Endothelial cell of umbilical vein (primary cell): Measurements from ENCODE around the gene IFITM10. TPM values are rescaled to one million over a fixed set of nuclear protein-coding genes. Genes with fewer than 3 reads are reported as not detected.

ENCODE experiments used
- BruUV-seq: library from RNA; stranded (reverse); fragments of 400-500 nt; replicated peaks from 2 replicates; lab custom pipeline; 2021; lab: Mats Ljungman, UMichigan
- CTCF ChIA-PET: fragments of 300-600, 350-600 bp; sonication (Branson Sonifier 250); formaldehyde crosslinking; loops from one replicate; lab custom pipeline; 2021; ENCODE audit warnings: antibody characterized with exemption, inconsistent platforms; lab: Charles Lee
- POLR2A ChIA-PET: fragments of 300-600, 350-600 bp; sonication (Branson Sonifier 250); formaldehyde crosslinking; loops from one replicate; lab custom pipeline; 2021; ENCODE audit warnings: antibody characterized with exemption, inconsistent platforms; lab: Charles Lee
- DNase-seq: peaks from one replicate; pipeline ENCODE4 v3.0.0-alpha.2; 2011; ENCODE audit warnings: low read depth, low spot score
- FAIRE-seq: peaks from 2 replicates; lab custom pipeline; 2011; peaks lifted over from hg19 to GRCh38; lab: Jason Lieb, UNC
- H2AFZ ChIP-seq: 2 replicates; pipeline ENCODE4 v1.6.0; 2012; ENCODE audit warnings: low read depth, low read length, control low read depth, inconsistent platforms
- H3K27ac ChIP-seq: 2 replicates; pipeline ENCODE4 v1.5.1; 2011; ENCODE audit warnings: low read depth, mild to moderate bottlenecking, control low read depth, low read length, moderate library complexity; ENCODE audit not compliant: insufficient read depth
- H3K27me3 ChIP-seq, 2 experiments: 2 replicates each; pipeline versions ENCODE4 v1.6.0 to v1.6.1; 2011; ENCODE audit warnings: low read length in 2 of 2, mixed read lengths in 1 of 2; ENCODE audit not compliant: control insufficient read depth in 2 of 2, insufficient read depth in 2 of 2
- H3K36me3 ChIP-seq, 2 experiments: 2 replicates in 1 of 2; 3 replicates in 1 of 2; pipeline ENCODE4 v1.5.1; 2011; ENCODE audit warnings: low read length in 2 of 2, mild to moderate bottlenecking in 1 of 2, moderate library complexity in 1 of 2; ENCODE audit not compliant: control insufficient read depth in 2 of 2, insufficient read depth in 2 of 2; ENCODE audit errors: extremely low read depth in 1 of 2
- H3K4me1 ChIP-seq: 3 replicates; pipeline ENCODE4 v1.5.1; 2011; ENCODE audit warnings: mild to moderate bottlenecking, low read length; ENCODE audit not compliant: control insufficient read depth, insufficient read depth; ENCODE audit errors: extremely low read depth
- H3K4me2 ChIP-seq: 2 replicates; pipeline ENCODE4 v1.6.1; 2011; ENCODE audit warnings: low read length, control low read depth, mixed read lengths; ENCODE audit not compliant: insufficient read depth
- H3K4me3 ChIP-seq, 3 experiments: fragments of 200-600 bp in 1 of 3; sonication (generic), shearing (Covaris generic) in 1 of 3; replicated peaks in 1 of 3; 2 replicates each; pipeline ENCODE4 v1.5.1; 2011 to 2016; ENCODE audit warnings: control low read depth in 3 of 3, low read length in 3 of 3, mild to moderate bottlenecking in 2 of 3, inconsistent platforms in 1 of 3, low read depth in 1 of 3, moderate library complexity in 1 of 3; ENCODE audit not compliant: insufficient read depth in 1 of 3
- H3K79me2 ChIP-seq: 2 replicates; pipeline ENCODE4 v1.6.0; 2012; ENCODE audit warnings: low read length, inconsistent platforms; ENCODE audit not compliant: control insufficient read depth, insufficient read depth
- H3K9ac ChIP-seq: replicated peaks from 2 replicates; pipeline ENCODE3; 2011; ENCODE audit warnings: low read length, control low read depth; ENCODE audit not compliant: insufficient read depth; ENCODE audit errors: extremely low read depth
- H3K9me1 ChIP-seq: replicated peaks from 3 replicates; pipeline ENCODE4 v1.6.0; 2011; ENCODE audit warnings: mild to moderate bottlenecking, low read length; ENCODE audit not compliant: control insufficient read depth, insufficient read depth; ENCODE audit errors: extremely low read depth
- H3K9me3 ChIP-seq: replicated peaks from 2 replicates; pipeline ENCODE4 v1.5.1; 2012; ENCODE audit warnings: low read length, inconsistent platforms; ENCODE audit not compliant: control insufficient read depth, insufficient read depth
- H4K20me1 ChIP-seq: replicated peaks from 2 replicates; pipeline ENCODE3; 2011; ENCODE audit warnings: mild to moderate bottlenecking, low read length; ENCODE audit not compliant: control insufficient read depth, insufficient read depth; ENCODE audit errors: extremely low read depth
- EZH2 ChIP-seq: IDR thresholded peaks from 2 replicates; pipeline ENCODE4 v1.6.1; 2012; ENCODE audit warnings: borderline replicate concordance, low read depth, mild to moderate bottlenecking, moderate library complexity, low read length, inconsistent platforms; ENCODE audit not compliant: severe bottlenecking
- FOS ChIP-seq: IDR thresholded peaks from 2 replicates; pipeline ENCODE4 v1.6.1; 2011; ENCODE audit warnings: mild to moderate bottlenecking, low read length, moderate library complexity, borderline replicate concordance; ENCODE audit not compliant: insufficient read depth
- GATA2 ChIP-seq: IDR thresholded peaks from 2 replicates; pipeline ENCODE4 v1.7.0; 2011; ENCODE audit warnings: low read depth, mild to moderate bottlenecking, moderate library complexity, mixed read lengths, low read length; ENCODE audit not compliant: insufficient read length, insufficient read depth
- JUN ChIP-seq: IDR thresholded peaks from 2 replicates; pipeline ENCODE4 v1.6.1; 2011; ENCODE audit warnings: borderline replicate concordance, low read depth; ENCODE audit not compliant: insufficient read length, insufficient read depth
- MYC ChIP-seq: IDR thresholded peaks from one replicate; pipeline ENCODE4 v1.6.1; 2011; ENCODE audit warnings: mild to moderate bottlenecking, low read depth, low read length
- POLR2A ChIP-seq: IDR thresholded peaks from 2 replicates; pipeline ENCODE4 v1.6.1; 2012; ENCODE audit warnings: low read depth, mild to moderate bottlenecking, control low read depth, low read length
- POLR2AphosphoS5 ChIP-seq: IDR thresholded peaks from 2 replicates; pipeline ENCODE4 v1.6.1; 2012; ENCODE audit warnings: low read depth, mild to moderate bottlenecking, control low read depth, low read length, moderate library complexity; ENCODE audit not compliant: insufficient read depth
- dilution Hi-C: fragments of 300-500 bp; cut with MboI; formaldehyde crosslinking; loops from one replicate; pipeline ENCODE4 v1.15.0; 2019; ENCODE audit warnings: low sequenced_read_pairs; ENCODE audit not compliant: extremely low pct_ligation_motif_present
- intact Hi-C: fragments of 100-400 bp; cut with micrococcal nuclease; formaldehyde crosslinking; loops from one replicate; pipeline ENCODE4 v1.10.0; 2022
- polyA plus RNA-seq, 4 experiments: library from polyadenylated mRNA; depleted of rRNA in 3 of 4; stranded (reverse) in 3 of 4; unstranded in 1 of 4; fragments of >200 nt; gene quantifications; 2 replicates each; pipeline versions ENCODE4 v1.2.1 to v1.2.3, GENCODE V29; 2011 to 2012; ENCODE audit warnings: missing spikeins in 1 of 4
- total RNA-seq: library from RNA; stranded (reverse); gene quantifications from 2 replicates; pipeline ENCODE4 v1.2.3, GENCODE V29; 2021
- TF ChIP-seq, protein P1 (sequence below), 2 donors: IDR thresholded peaks; 1 replicate in 1 of 2; 2 replicates in 1 of 2; pipeline ENCODE4 v1.5.1; 2011; ENCODE audit warnings: low read length in 2 of 2, mild to moderate bottlenecking in 2 of 2, moderate library complexity in 2 of 2, control low read depth in 1 of 2, inconsistent platforms in 1 of 2, low read depth in 1 of 2; ENCODE audit not compliant: insufficient read depth in 1 of 2; ENCODE audit errors: extremely low read depth in 1 of 2
- TF ChIP-seq, protein P2 (sequence below): IDR thresholded peaks from 2 replicates; pipeline ENCODE4 v1.6.1; 2011; ENCODE audit not compliant: insufficient read depth, insufficient read length

IFITM10 gene
- total and polyA plus RNA-seq, 2 donors (not counting 3 experiments of a cell fraction or from before 2014, with no cell fraction given), result 0.04 to 0.66 TPM

DNA sequence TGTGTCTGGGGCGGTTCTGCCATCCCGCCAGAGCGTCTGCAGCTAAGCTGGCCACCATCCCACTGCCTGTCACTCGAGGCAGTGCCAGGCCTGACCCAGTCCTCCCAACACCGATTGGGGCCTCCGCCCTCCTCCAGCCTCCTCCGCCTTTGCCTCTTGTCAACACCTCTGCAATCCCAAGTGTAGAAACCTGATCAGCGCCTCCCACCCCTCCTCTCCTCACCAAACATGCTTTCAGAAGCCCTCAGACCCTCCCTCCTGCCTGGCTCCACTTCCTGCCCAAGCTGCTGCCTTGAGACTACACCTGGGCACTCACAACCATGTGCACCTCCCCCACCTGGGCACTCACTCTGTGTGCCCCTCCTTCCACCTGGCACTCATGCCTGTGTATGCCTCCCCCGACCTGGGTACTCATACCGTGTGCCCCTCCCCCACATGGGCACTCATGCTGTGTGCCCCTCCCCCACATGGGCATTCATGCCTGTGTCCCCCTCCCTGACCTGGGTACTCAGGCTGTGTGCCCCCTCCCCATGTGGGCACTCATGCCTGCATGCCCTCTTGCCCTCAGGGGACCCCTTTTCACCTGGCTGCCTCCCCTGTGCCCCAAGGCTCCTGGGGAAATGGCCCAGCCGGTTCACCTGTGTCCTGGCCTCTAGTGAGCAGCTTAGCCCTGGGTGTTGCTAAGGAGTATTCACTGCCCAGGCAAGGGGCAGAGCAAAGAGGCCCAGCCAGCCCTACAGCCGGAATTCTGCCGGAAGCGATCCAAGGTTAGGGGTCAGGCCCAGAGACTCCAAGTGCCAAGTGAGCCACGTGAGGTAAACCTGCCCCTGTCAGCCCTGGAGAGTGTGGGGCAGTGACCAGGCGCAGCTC is 5.5 kb upstream of the IFITM10 start:
- no peak overlapping the region for H3K27ac ChIP-seq
- H3K4me2 ChIP-seq, result no peak overlapping the region
- H2AFZ ChIP-seq, result no peak overlapping the region
- no peak overlapping the region for H3K4me3 ChIP-seq
- H3K36me3 ChIP-seq, result peaks cover 0 to 26% of the 10 kb centered on the region in 2 experiments
- FAIRE-seq, result no peak
- H3K9ac ChIP-seq, result no peak overlapping the region
- CTCF ChIA-PET, result no interaction called here
- BruUV-seq, result no TSS peak
- H3K9me3 ChIP-seq, result no peaks in the 10 kb centered on the region
- POLR2A ChIA-PET, result no interaction called here
- no peaks in the 10 kb centered on the region for H3K79me2 ChIP-seq
- no peak for DNase-seq
- TF ChIP-seq GATA2, result no peak
- TF ChIP-seq MYC, result no peak
- TF ChIP-seq POLR2A, result no peak
- TF ChIP-seq, protein P1, sequence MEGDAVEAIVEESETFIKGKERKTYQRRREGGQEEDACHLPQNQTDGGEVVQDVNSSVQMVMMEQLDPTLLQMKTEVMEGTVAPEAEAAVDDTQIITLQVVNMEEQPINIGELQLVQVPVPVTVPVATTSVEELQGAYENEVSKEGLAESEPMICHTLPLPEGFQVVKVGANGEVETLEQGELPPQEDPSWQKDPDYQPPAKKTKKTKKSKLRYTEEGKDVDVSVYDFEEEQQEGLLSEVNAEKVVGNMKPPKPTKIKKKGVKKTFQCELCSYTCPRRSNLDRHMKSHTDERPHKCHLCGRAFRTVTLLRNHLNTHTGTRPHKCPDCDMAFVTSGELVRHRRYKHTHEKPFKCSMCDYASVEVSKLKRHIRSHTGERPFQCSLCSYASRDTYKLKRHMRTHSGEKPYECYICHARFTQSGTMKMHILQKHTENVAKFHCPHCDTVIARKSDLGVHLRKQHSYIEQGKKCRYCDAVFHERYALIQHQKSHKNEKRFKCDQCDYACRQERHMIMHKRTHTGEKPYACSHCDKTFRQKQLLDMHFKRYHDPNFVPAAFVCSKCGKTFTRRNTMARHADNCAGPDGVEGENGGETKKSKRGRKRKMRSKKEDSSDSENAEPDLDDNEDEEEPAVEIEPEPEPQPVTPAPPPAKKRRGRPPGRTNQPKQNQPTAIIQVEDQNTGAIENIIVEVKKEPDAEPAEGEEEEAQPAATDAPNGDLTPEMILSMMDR (IDR thresholded peaks at IDR 0.05; ENCODE audit: extremely low read depth in 1 of 2, insufficient read depth in 1 of 2, low read depth in 1 of 2, low read length in 2 of 2), result no peak
- TF ChIP-seq, protein P2, sequence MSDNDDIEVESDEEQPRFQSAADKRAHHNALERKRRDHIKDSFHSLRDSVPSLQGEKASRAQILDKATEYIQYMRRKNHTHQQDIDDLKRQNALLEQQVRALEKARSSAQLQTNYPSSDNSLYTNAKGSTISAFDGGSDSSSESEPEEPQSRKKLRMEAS, result no peak
- no peak for TF ChIP-seq EZH2
- no peak for TF ChIP-seq FOS
- no peak for TF ChIP-seq JUN
- no peak for TF ChIP-seq POLR2AphosphoS5
- intact Hi-C loops, result no loop called here
- dilution Hi-C loops, result no loop called here
- H3K4me1 ChIP-seq, result peaks cover 9% of the 10 kb centered on the region
- H3K9me1 ChIP-seq, result no peaks in the 10 kb centered on the region
- H3K27me3 ChIP-seq, result no peaks in the 10 kb centered on the region
- no peaks in the 10 kb centered on the region for H4K20me1 ChIP-seq
